Measurements from ENCODE around the gene PLEKHG5. TPM values are rescaled to one million over a fixed set of nuclear protein-coding genes. Genes with fewer than 3 reads are reported as not detected.
A peak's percentile ranks its signal among the peaks of the same experiment; 100 is the strongest.

The PLEKHG5 gene
- total and polyA plus RNA-seq, 12 donors: 2.0 to 96.3 (median 18.4) TPM

GRCh38 chr1:6491966-6492365 is 499 bp upstream of the PLEKHG5 start:
- 60 to 69% (median 67%) methylated on average over 4 to 10 of the region's 10 CpGs for WGBS, 4 donors
- peak in 1 of 7 donors; percentile 30 for DNase-seq
- Histone ChIP-seq H3K4me1 (replicated peaks in 1 of 2) (peaks cover 25 to 48% of the 10 kb centered on the region in 2 donors), H3K4me3 (no peak overlapping the region), H3K27me3 (no peaks in the 10 kb centered on the region), H3K9me3 (replicated peaks in 1 of 3) (no peaks in the 10 kb centered on the region), H3K27ac (peak overlapping the region in 3 of 5 donors; percentile 74 to 81 (median 79)), H3K36me3 (replicated peaks in 1 of 2) (no peaks in the 10 kb centered on the region)
- TF ChIP-seq CTCF (IDR thresholded peaks at IDR 0.05) (no peak), POLR2A (IDR thresholded peaks at IDR 0.05) (no peak)
- intact Hi-C loops (cut with DNase I): no loop called here

- DNase-seq: no peak
- 28 to 35% (median 32%) methylated on average over 6 of the region's 6 CpGs for WGBS, 4 donors
- H3K9me3 ChIP-seq (replicated peaks in 1 of 3): no peaks in the 10 kb centered on the region
- H3K27ac ChIP-seq: peak overlapping the region in 4 of 5 donors; percentile 56 to 81 (median 76)
- H3K4me3 ChIP-seq: peak overlapping the region in 3 of 4 donors; percentile 10 to 86 (median 64)
- no peaks in the 10 kb centered on the region for H3K36me3 ChIP-seq (replicated peaks in 1 of 2)
- intact Hi-C loops (cut with DNase I): no loop called here
- peaks cover 17 to 46% of the 10 kb centered on the region in 2 donors for H3K4me1 ChIP-seq (replicated peaks in 1 of 2)
- H3K27me3 ChIP-seq: no peaks in the 10 kb centered on the region
- no peak for TF ChIP-seq CTCF (IDR thresholded peaks at IDR 0.05)
- TF ChIP-seq POLR2A (IDR thresholded peaks at IDR 0.05): no peak
These were observed 402 bp downstream of the PLEKHG5 start for GRCh38 chr1:6491081-6491449.

GRCh38 chr1:6490181-6491080 is 1.0 kb downstream of the PLEKHG5 start:
- WGBS, 4 donors: 1 to 2% (median 2%) methylated on average over 19 to 70 of the region's 70 CpGs
- TF ChIP-seq POLR2A (IDR thresholded peaks at IDR 0.05) (peak in 1 of 2 donors; percentile 22), CTCF (IDR thresholded peaks at IDR 0.05) (peak in 1 of 6 experiments; percentile 17)
- intact Hi-C loops (cut with DNase I): no loop called here
- Histone ChIP-seq H3K4me3 (peak overlapping the region; percentile 10 to 86 (median 67)), H3K27ac (peak overlapping the region in 4 of 5 donors; percentile 56 to 81 (median 76)), H3K36me3 (replicated peaks in 1 of 2) (no peaks in the 10 kb centered on the region), H3K27me3 (no peaks in the 10 kb centered on the region), H3K4me1 (replicated peaks in 1 of 2) (peaks cover 16 to 45% of the 10 kb centered on the region in 2 donors), H3K9me3 (replicated peaks in 1 of 3) (no peaks in the 10 kb centered on the region)
- peak; percentile 55 to 78 (median 75) for DNase-seq

GRCh38 chr1:6489799-6490180 is 1.7 kb downstream of the PLEKHG5 start:
- DNase-seq: peak; percentile 65 to 84 (median 75)
- WGBS, 4 donors: 12 to 25% (median 14%) methylated on average over 6 to 21 of the region's 21 CpGs

More at GRCh38 chr1:6489799-6490180, 1.7 kb downstream of the PLEKHG5 start:
- Histone ChIP-seq H3K9me3 (replicated peaks in 1 of 3) (no peaks in the 10 kb centered on the region), H3K27ac (no peak overlapping the region), H3K4me1 (replicated peaks in 1 of 2) (peaks cover 16 to 48% of the 10 kb centered on the region in 2 donors), H3K27me3 (no peaks in the 10 kb centered on the region), H3K4me3 (peak overlapping the region in 3 of 4 donors; percentile 10 to 86 (median 64)), H3K36me3 (replicated peaks in 1 of 2) (no peaks in the 10 kb centered on the region)
- intact Hi-C loops (cut with DNase I): loop anchor here (5.0 to 10.0 kb wide), 2 partner anchors 63 to 155 kb away; partner anchors contain the start of gene NOL9 (in 1 of the 2)
- peak; percentile 62 to 95 (median 82) for TF ChIP-seq CTCF (IDR thresholded peaks at IDR 0.05)
- no peak for TF ChIP-seq POLR2A (IDR thresholded peaks at IDR 0.05)

Data from adrenal gland (tissue), 12 donors.